ENCODE results near the gene CSTB. TPM values are rescaled to one million over a fixed set of nuclear protein-coding genes. Genes with fewer than 3 reads are reported as not detected.

CSTB gene
- total and polyA plus RNA-seq, 4 donors = 3.8 to 62.4 (median 33.7) TPM

- no peak for TF ChIP-seq ZBTB33 (IDR thresholded peaks at IDR 0.05)
- no peak for TF ChIP-seq GABPA (IDR thresholded peaks at IDR 0.05 in 1 of 2, conservative IDR thresholded peaks at IDR 0.05 in 1 of 2)
- TF ChIP-seq NR2F2 (IDR thresholded peaks at IDR 0.05) = no peak
Observed at GRCh38 chr21:43735236-43736091, 40.6 kb downstream of the CSTB start (continued).

- TF ChIP-seq REST (IDR thresholded peaks at IDR 0.05) (no peak), ZBTB33 (IDR thresholded peaks at IDR 0.05) (no peak)
- H3K36me3 ChIP-seq (ENCODE audit: control insufficient read depth in 4 of 4, insufficient read depth in 3 of 4, low read depth in 1 of 4, low read length in 3 of 4) = no peaks in the 10 kb centered on the region
- no peaks in the 10 kb centered on the region for H3K9me3 ChIP-seq (ENCODE audit: control insufficient read depth in 4 of 4, low read length in 3 of 4)
- no peak overlapping the region for H3K9ac ChIP-seq (ENCODE audit: low read depth in 1 of 2, low read length in 2 of 2)
- H3K4me3 ChIP-seq (ENCODE audit: low read depth in 1 of 3, low read length in 3 of 3) = no peak overlapping the region
- peaks cover 22 to 57% (median 45%) of the 10 kb centered on the region in 4 donors for H3K4me1 ChIP-seq (ENCODE audit: control insufficient read depth in 4 of 4, insufficient read depth in 4 of 4, low read length in 3 of 4)
- peak overlapping the region in 1 of 2 donors; percentile 22 for H3K27ac ChIP-seq (ENCODE audit: low read depth in 1 of 2, low read length in 2 of 2)
- H3K27me3 ChIP-seq (ENCODE audit: control insufficient read depth in 4 of 4, insufficient read depth in 4 of 4, low read length in 3 of 4) = no peaks in the 10 kb centered on the region
- WGBS = 78% methylated on average over 9 of the region's 9 CpGs
- no peak for DNase-seq (ENCODE audit: low spot score)
Observed at GRCh38 chr21:43734928-43735229, 41.2 kb downstream of the CSTB start.

- no peaks in the 10 kb centered on the region for H3K27me3 ChIP-seq (ENCODE audit: control insufficient read depth in 4 of 4, insufficient read depth in 4 of 4, low read length in 3 of 4)
- H3K36me3 ChIP-seq (ENCODE audit: control insufficient read depth in 4 of 4, insufficient read depth in 3 of 4, low read depth in 1 of 4, low read length in 3 of 4) = no peaks in the 10 kb centered on the region
- no peaks in the 10 kb centered on the region for H3K9me3 ChIP-seq (ENCODE audit: control insufficient read depth in 4 of 4, low read length in 3 of 4)
- WGBS = 60% methylated on average over 25 of the region's 25 CpGs
- peak overlapping the region in 1 of 2 donors; percentile 8 for H3K9ac ChIP-seq (ENCODE audit: low read depth in 1 of 2, low read length in 2 of 2)
- no peak overlapping the region for H3K4me3 ChIP-seq (ENCODE audit: low read depth in 1 of 3, low read length in 3 of 3)
- peak overlapping the region; percentile 21 to 22 for H3K27ac ChIP-seq (ENCODE audit: low read depth in 1 of 2, low read length in 2 of 2)
- H3K4me1 ChIP-seq (ENCODE audit: control insufficient read depth in 4 of 4, insufficient read depth in 4 of 4, low read length in 3 of 4) = peaks cover 23 to 62% (median 47%) of the 10 kb centered on the region in 4 donors
- no peak for DNase-seq (ENCODE audit: low spot score)
- TF ChIP-seq ATF3 (IDR thresholded peaks at IDR 0.05) (no peak), TAF1 (conservative IDR thresholded peaks at IDR 0.05) (no peak), RAD21 (IDR thresholded peaks at IDR 0.05) (no peak), RXRA (IDR thresholded peaks at IDR 0.05) (no peak), HNF4A (conservative IDR thresholded peaks at IDR 0.05) (no peak), YY1 (IDR thresholded peaks at IDR 0.05) (no peak), FOXA1 (IDR thresholded peaks at IDR 0.05) (no peak), JUND (IDR thresholded peaks at IDR 0.05) (no peak), SP1 (IDR thresholded peaks at IDR 0.05) (no peak), FOXA2 (IDR thresholded peaks at IDR 0.05) (no peak), NR2F2 (IDR thresholded peaks at IDR 0.05) (no peak), HNF4G (IDR thresholded peaks at IDR 0.05) (no peak), EGR1 (IDR thresholded peaks at IDR 0.05; ENCODE audit: low read depth in 2 of 2) (no peak), CTCF (IDR thresholded peaks at IDR 0.05; ENCODE audit: low read depth, low read length, missing input control) (no peak), MAX (IDR thresholded peaks at IDR 0.05) (no peak), GABPA (IDR thresholded peaks at IDR 0.05 in 1 of 2, conservative IDR thresholded peaks at IDR 0.05 in 1 of 2) (no peak)
Observed at GRCh38 chr21:43734131-43734927, 41.8 kb downstream of the CSTB start.
